H1 (cell line): Measurements from ENCODE around the gene IL7R. TPM values are rescaled to one million over a fixed set of nuclear protein-coding genes. Genes with fewer than 3 reads are reported as not detected.

ENCODE experiments used
- polyA plus RNA-seq, 7 experiments: library from polyadenylated mRNA; depleted of rRNA in 3 of 7; stranded (reverse) in 5 of 7; unstranded in 2 of 7; fragments of >200 nt in 5 of 7; fragments of 200-250 nt in 2 of 7; gene quantifications; 1 replicate in 5 of 7; 2 replicates in 1 of 7; 4 replicates in 1 of 7; pipeline versions ENCODE4 v1.2.1 to v1.2.3, GENCODE V29; 2011 to 2013; ENCODE audit warnings: missing spikeins in 2 of 7, mixed read lengths in 2 of 7
- total RNA-seq: library from RNA; stranded (reverse); fragmentation: NEBNext Ultra II Directional; extraction: Animal tissue kit (Norgen Biotek cat#: 25700); gene quantifications from 2 replicates; pipeline ENCODE4 v1.2.1, GENCODE V29; 2021
- TF ChIP-seq, protein P1 (sequence below): IDR thresholded peaks from 2 replicates; pipeline ENCODE4 v1.6.1; 2011; ENCODE audit warnings: low read length, improper control_type of control experiment

IL7R gene
- total and polyA plus RNA-seq, 2 of the 8 experiments (the other 6 are each of a cell fraction or from before 2014, with no cell fraction given) = not detected

DNA sequence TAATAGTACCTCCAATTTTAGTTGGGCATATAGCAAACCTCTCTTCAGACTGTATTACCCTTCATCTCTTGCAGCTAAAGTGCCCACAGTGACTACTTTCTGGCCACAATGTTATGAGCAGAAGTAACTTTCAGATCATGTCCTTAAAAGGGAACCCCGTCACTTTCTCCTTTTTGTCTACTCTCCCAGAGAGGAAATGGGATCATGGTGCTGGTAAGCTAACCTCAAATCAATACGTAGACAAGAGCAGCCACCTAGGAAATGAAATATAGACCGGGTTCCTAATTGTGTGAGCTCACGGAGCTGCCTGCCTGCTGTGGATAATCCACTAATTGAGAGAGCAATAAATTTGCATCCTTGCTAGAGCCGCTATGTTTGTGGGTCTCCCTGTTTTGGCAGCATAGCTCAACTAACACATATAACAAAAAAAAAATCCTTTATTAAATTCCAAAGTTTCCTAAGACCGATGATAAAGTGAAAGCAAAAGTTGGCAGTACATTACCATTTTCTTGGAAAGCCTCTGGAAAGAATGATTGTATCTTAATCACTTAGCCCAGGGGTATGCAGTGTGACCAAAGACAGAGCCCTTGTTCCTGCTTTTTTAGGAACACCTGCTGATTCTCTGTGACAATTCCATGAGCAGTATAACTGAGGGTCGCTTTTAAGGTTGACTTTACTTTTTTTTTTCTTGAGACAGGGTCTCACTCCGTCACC lies 5.6 kb upstream of the IL7R start (continued):
- TF ChIP-seq, protein P1, sequence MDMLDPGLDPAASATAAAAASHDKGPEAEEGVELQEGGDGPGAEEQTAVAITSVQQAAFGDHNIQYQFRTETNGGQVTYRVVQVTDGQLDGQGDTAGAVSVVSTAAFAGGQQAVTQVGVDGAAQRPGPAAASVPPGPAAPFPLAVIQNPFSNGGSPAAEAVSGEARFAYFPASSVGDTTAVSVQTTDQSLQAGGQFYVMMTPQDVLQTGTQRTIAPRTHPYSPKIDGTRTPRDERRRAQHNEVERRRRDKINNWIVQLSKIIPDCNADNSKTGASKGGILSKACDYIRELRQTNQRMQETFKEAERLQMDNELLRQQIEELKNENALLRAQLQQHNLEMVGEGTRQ = no peak
